HuH-7 (cell line): ENCODE results near the gene CARD10.
"Not testable (repeated sequence)": the region's sequence is repeated elsewhere in the genome, so short reads cannot be mapped to it uniquely, and the experiment has no call there.

Experiments used
- DNase-seq: peaks from one replicate; pipeline ENCODE4 v3.0.0; 2011; ENCODE audit warnings: low spot score

Gene CARD10

GRCh38 chr22:37485395-37486223 lies 33.6 kb downstream of the CARD10 start:
- DNase-seq, result no peak

DNA sequence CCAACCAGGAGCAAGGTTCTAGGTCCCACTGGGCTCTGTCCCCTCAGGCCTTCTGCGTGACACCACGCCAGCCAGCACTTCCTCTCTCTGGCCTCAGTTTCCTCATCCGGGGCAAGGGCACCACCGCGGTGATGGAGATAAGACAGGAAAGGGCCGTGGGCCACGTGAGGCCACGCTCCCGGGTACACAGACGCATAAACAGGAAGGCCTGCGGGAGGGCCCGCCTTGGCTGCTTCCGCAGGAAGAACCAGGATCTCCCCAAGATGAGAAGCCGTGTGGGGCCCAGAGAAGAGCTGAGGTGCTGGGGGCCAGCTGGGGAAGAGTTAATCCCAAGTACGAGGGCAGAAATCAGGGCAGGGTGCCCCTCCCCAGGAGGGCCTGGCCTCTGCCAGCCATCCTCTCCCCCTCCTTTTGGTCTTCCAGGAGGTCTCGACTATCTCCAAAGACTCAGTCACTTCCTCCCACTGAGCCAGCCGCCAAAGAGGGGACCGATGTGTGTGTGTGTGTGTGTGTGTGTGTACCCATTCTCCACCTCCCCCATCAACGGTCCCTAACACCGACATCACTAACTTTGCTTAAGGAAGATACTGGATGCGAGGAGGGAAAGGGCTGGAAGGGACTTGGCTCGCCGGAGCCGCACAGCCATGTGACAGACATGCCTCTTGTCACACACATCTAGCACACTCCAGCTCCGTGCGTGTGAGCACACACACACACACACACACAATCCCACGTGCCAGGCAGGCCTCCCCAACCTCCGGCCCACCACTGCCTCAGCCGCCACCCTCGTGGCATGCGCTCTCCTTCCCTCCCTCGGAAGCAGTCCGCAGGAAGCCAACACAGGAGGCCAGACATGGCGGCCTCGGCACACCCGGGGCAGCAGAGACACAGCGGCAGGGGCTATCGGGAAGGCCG lies 34.5 kb downstream of the CARD10 start:
- no peak for DNase-seq

- no peak for DNase-seq
These were observed 36.2 kb downstream of the CARD10 start for GRCh38 chr22:37483050-37483449.

- DNase-seq, result no peak
These were observed 37.0 kb downstream of the CARD10 start for GRCh38 chr22:37482244-37482643.

- DNase-seq, result no peak
These were observed 37.8 kb downstream of the CARD10 start for GRCh38 chr22:37481347-37481907.

DNA sequence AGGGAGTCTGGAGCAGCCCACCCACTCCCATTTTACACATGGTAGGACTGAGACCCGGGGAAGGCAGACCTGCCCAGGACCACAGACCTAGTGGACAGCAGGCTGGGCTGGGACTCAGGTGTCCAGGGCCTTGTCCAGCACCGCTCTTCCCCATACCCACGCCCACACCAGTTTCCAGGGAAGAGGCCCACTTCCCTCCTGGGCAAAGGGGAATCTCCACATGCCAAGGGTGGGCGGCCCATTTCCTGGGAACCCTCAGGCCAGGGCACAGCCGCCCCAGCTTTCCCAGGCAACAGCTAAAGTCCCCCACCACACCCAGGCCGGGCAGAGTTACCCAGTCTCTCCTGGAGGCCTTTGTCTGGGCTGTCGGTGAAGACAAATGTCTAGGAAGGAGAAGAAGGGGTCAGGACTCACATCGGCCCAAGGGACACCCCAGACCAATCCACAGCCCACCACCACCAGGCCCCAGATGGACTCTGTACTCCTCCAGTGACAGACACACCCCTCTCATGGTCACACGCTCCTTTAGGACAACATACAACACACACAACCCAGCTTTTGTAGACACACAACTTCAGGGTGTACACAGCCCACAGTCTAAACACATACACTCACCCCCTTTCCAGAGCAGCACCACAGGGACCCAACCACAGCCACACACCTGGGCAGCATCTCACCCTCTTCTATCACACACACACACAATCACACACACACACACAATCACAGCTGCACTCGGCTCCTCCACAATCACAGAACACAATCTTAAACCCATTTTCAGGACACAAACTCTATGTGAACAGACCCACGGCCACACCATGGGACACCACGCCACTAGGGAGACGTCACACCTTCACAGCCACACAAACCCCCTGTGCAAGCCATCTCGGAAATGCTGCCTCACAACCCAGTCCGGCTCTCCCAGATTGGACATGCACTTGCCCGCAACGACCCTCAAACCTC lies 38.5 kb downstream of the CARD10 start:
- no peak for DNase-seq

DNA sequence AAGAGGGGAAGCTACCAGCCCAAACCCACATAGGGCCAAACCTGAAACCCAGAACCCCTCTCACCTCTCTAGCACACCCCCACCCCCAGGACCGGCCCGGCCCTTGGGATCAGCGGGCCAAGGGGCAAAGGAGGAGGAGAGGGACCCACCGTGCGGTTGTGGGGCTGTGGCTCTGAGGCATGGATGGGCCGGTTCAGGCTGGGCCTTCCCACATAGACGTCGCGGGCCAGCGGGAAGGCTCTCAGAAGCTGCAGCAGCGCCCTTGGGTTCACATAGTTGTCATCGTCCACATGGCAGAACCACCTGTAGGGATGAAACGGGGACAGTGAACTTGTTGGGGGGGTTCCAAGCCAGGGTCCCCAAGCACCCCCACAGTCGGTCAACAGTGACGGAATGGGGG lies 40.0 kb downstream of the CARD10 start:
- DNase-seq, result no peak

DNA sequence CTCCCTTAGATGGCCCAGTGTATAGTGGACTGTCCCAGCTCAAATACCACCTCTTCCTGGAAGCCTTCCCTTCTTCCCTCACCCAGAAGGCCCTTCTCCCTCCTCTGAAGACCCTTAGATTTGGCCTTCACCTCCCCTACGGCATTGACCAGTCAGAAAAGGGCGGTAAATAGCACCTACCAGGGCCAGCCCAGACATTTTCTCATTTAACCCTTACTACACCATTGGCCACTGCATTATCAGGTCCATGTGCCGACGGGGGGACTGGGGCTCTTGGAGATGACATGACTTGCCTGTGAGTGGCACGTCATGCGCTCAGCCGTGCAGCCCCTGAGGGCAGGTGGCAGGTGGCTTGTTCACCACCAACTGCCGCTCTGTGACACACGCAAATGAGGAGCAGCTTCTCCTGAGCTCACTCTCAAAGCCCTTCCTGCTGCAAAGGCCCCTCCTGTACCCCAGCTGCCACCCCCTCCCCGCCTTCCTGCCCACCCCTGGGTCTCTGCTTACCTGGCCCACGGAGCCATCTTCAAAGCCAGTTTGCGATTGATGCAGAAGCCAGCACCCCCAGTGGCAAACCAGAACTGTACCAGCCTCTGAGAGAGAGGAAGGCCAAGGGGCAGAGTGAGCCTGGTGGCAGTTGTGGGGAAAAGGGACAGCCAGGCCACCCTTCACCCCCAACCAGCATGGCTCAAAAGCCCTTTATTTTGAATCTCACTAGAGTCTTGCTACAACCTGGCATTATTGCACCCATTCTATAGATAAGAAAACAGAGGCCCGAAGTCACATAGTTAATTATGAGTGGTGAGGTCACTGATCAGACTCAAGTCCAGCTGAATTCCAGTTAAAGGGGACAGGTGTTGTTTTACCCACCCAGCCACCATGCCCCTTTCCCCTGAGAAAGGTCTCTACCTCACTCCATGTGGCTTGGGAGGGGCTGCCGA lies 42.6 kb downstream of the CARD10 start:
- DNase-seq, result no peak

DNA sequence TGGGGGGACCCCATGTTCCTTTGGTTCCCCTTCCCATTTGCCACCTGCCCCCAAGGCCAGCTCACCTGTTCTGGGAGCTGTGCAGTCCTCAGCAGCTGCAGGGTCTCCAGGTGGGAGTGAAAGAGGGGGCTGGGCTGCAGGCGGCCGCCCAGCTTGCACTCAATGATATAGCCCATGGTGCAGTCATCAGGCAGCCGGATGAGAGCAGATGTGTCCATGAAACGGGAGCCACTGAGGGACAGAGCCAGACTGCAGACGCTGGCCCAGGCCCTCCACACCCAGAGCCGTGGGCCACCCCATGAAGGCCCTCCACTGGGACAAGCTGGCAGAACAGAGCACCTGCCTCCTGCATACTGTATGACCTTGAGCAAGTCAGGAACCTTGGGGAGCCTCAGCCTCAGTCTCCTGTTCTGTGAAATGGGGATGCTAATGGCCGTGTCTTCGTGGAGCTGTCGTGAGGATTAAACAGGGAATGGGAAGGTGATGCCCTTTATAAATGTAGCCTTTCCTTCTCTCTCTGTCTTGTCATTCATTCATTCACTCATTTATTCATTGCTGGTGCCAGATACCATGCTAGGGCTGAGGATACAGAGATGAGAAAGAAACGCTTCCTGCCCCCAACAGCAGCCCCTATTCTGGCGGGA lies 44.6 kb downstream of the CARD10 start:
- no peak for DNase-seq

DNA sequence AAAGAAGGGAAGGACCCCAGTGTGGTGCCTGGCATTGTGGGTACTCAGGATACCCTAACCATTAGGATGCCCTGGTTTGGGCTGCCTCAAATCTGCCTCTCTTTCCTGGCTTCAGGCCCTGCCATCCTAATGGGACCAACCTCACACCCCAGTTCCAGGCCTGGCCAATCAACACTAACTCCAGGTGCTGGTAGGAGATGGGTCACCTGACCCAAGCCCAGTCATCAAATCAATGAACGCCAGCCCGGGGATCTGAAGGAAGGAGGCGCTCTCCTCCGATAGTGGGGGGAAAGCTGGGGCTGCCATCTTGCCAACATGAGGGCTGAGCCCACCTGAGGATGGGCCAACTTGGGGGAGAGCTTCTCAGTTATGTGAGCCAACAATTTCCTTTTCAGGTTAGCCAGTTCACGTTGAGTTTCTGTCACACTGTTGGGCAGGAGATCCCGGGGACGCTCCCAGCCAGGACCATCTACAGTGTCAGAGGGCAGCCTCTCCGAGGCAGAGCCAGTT lies 45.7 kb downstream of the CARD10 start:
- DNase-seq, result no peak

GRCh38 chr22:37472418-37473006 lies 46.7 kb downstream of the CARD10 start:
- DNase-seq, result peak; percentile 87

DNA sequence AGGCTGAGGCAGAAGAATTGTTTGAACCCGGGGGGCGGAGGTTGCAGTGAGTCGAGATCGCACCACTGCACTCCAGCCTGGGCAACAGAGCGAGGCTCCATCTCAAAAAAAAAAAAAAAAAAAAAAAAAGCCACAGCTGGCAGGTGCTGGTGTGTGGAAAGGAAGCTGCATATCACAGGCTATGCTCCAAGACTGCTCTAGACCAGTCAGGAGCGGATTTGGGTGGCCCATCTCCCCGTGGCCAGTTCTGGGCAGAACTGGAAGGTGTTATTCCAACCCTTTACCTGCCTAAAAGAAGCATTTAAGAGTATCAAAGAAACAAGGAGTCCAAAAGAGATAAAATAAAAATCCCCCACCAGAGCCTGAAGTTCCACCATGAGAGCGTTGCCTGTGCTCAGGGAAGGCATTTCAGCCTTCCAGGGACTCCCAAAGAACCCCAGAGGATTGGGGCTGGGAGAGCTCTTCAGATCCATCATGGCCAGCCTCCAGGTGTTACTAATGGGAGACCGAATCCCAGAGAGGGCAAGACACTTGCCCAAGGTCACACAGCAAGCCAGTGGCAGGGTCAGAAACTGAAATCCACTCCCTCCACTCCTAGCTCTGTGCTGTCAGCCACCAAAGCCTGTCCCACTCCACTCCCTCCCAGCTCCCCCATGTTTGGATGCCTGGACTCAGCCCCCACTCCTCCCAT lies 47.3 kb downstream of the CARD10 start:
- no peak for DNase-seq

- DNase-seq, result no peak
These were observed 49.1 kb downstream of the CARD10 start for GRCh38 chr22:37470087-37470445.

GRCh38 chr22:37469416-37470086 lies 49.7 kb downstream of the CARD10 start:
- DNase-seq, result no peak

DNA sequence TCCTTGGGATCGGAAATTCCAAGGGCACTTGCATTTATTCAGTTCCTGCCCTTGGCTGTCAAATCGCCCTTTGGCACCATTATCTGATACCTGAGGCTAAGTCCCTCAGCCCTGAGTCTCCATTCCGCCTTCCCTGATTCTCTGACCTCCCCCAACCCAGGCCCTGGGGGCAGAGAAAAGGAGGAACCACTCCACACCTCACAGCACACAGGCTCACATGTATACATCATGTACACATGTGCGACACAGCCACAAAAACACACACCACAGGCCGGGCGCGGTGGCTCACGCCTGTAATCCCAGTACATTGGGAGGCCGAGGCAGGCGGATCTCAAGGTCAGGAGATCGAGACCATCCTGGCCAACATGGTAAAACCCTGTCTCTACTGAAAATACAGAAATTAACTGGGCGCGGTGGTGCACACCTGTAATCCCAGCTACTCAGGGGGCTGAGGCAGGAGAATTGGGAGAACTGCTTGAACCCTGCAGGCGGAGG lies 51.0 kb downstream of the CARD10 start:
- DNase-seq, result not testable (repeated sequence)

DNA sequence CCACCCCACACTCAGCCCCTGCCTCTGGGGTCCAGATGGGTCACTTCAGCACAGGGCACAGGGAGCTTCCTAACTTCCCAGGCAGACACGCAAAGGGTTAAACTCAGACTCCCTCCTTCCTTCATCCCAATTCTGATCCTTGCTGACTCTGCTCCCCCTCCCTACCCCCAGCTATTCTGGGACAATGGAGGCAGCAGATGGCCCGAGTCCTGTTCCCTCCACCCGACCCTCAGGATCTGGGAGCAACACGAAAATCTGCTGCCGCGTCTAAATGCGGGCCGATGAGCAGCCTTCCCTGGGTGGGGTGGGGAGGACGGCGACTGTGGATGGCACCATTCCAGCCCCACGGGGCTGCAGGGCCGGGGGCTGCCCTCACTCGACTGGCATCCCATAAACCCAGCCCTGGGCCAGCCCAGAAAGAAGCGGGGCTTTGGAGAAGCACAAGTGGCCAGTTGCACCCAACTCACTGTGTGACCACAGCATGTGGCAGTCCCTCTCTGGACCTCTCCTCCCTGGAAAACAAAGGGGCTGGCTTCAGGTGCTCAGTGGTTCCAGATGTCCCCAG lies 51.7 kb downstream of the CARD10 start:
- DNase-seq, result no peak

DNA sequence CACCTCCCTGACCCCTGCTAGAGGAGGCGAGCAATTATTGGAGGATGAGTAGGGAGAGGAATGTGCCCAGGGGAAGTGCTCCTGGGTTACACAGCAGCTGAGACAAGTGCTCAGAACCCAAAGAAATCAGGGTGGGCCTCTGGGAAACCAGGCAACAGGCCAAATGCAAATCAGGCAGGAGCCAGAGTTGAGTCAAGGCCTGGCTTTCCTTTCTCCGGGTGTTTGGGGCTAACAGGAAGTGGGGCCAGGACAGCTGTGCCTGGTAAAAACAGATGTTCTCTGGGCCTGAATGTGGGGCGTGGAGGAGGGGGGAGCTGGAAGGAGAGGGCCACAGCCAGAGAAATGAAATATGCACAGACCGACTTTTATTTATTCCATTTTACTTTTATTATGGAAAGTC lies 55.0 kb downstream of the CARD10 start:
- no peak for DNase-seq

GRCh38 chr22:37462983-37463382 lies 56.2 kb downstream of the CARD10 start:
- peak; percentile 72 for DNase-seq
